NCI-H2227 (cell line): ENCODE data around the gene ARRB1.
A peak's percentile ranks its signal among the peaks of the same experiment; 100 is the strongest.

Experiments
- DNase-seq: peaks from one replicate; lab custom pipeline; 2025; ENCODE audit not compliant: unreplicated experiment; lab: John Stamatoyannopoulos, UW

The ARRB1 gene

GRCh38 chr11:75261902-75262361, 89.5 kb downstream of the ARRB1 start:
- DNase-seq = no peak

GRCh38 chr11:75260396-75261170, 90.9 kb downstream of the ARRB1 start:
- DNase-seq = no peak

GRCh38 chr11:75254326-75254725, 97.1 kb downstream of the ARRB1 start:
- no peak for DNase-seq

GRCh38 chr11:75249704-75250103, 101.8 kb downstream of the ARRB1 start:
- no peak for DNase-seq

- DNase-seq = no peak
Measured at GRCh38 chr11:75248924-75249256, 102.6 kb downstream of the ARRB1 start.

GRCh38 chr11:75246671-75247350, 104.7 kb downstream of the ARRB1 start:
- DNase-seq = no peak

- DNase-seq = no peak
Measured at GRCh38 chr11:75246006-75246670, 105.3 kb downstream of the ARRB1 start.

- DNase-seq = no peak
Measured at GRCh38 chr11:75245356-75246005, 106.0 kb downstream of the ARRB1 start.

GRCh38 chr11:75244052-75244814, 107.2 kb downstream of the ARRB1 start:
- DNase-seq = no peak

- DNase-seq = no peak
Measured at GRCh38 chr11:75242722-75243600, 108.5 kb downstream of the ARRB1 start.

- peak; percentile 63 for DNase-seq
Measured at GRCh38 chr11:75241906-75242644, 109.4 kb downstream of the ARRB1 start.

- DNase-seq = peak; percentile 94
Measured at GRCh38 chr11:75241036-75241905, 110.2 kb downstream of the ARRB1 start.

GRCh38 chr11:75240311-75241035, 111.0 kb downstream of the ARRB1 start, which contains the start of gene TPBGL:
Gene TPBGL (plus strand): TSS chr11:75240774. CDS start chr11:75241050, 276 bp downstream.
- peak; percentile 59 for DNase-seq

GRCh38 chr11:75239531-75240290, 111.8 kb downstream of the ARRB1 start:
- DNase-seq = no peak

- DNase-seq = no peak
Measured at GRCh38 chr11:75238595-75239440, 112.6 kb downstream of the ARRB1 start.

GRCh38 chr11:75237050-75237449, 114.4 kb downstream of the ARRB1 start:
- DNase-seq = no peak
